Activated CD4-positive, alpha-beta T cell treated with anti-CD3 and anti-CD28 coated beads, Interleukin-2, amount 50 U/mL, for 1 hour (primary cell): ENCODE results near the gene C10orf105.
A peak's percentile ranks its signal among the peaks of the same experiment; 100 is the strongest.

Source experiments
- DNase-seq: peaks from one replicate; pipeline ENCODE4 v3.0.0-alpha.2; 2020

The C10orf105 gene

GRCh38 chr10:71715860-71716259 is 3.7 kb downstream of the C10orf105 start:
- no peak for DNase-seq

- DNase-seq, result no peak
These were observed 4.6 kb downstream of the C10orf105 start for GRCh38 chr10:71715026-71715425.

- DNase-seq, result no peak
These were observed 5.0 kb downstream of the C10orf105 start for GRCh38 chr10:71714592-71714991.

DNA sequence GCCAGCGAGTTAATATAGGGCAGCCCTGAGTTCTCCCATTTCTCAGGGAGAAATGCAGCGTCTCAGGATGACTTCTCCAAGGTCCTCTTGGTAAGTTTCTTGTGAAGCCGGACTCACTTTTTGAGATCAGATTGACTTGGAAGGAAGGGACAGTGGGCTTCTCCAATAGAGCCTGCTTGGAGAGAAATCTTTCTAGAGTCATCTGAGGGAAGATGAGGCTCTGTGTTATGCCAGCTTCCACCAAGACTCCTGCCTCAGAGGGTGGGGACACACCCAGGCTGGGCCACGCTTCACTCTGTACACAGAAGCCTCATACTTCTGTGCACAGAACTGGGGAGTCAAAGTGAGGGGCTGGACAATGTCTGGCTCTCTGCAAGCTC is 5.6 kb downstream of the C10orf105 start:
- DNase-seq, result no peak

DNA sequence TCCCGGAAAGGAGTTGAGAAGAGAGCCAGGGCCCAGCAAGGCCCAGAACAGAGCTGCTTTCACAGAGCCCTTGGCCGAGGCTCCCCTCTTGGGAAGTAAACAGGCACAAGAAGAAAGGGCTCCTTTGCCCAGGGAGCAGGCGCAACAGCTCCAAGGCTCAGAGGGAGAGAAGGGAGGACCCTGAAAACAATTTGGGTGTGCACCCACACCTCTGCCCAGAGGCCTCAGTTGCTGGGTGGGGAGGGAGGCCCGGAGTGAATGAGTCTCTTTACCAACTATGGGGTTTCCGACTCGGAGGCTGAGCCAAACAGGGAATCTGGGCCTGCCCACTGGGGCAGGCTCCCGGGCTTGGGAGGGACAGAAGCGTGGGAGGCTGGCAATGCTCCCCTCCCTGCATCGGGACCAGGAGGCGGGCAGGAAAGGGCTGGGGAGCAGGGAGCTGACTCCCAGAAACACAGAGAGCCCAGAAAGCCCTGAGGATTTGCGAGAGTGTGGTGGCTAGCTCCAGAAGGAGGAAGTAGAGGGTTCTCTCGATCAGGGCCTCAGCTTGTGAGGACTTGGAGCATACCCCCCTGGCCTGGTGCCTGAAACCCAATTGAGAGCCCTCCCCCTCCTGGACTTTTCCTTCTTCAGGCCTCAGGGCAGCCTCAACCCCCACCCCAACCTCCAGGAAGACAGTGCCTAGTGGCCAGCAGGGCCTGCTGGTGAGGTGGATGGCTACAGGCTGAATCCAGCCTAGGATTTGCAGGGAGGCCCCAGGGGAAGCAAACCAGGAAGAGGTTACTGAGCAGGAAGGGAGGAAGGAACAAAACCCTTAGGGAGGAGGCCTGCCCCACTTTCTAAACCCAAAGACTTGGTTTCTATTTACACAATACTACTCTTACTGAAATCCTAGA is 6.2 kb downstream of the C10orf105 start:
- no peak for DNase-seq

GRCh38 chr10:71712572-71713134 is 6.9 kb downstream of the C10orf105 start:
- no peak for DNase-seq

DNA sequence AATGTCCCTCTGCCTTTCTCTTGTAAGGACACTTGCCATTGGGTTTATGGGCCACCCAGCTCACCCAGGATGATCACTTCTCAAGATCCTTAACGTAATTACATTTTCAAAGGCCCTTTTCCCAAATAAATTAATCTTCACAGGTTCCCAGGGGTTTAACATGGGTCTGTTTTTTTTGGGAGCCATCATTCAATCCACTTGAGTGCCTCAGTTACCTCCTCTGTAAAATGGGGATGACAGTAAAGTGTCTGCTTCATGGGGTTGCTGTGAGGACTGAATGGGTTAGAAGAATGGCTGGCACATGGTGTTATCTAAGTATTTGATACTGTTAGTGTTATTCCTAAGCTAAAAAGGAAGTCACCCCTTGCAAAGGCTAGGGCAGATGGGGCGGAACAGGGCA is 7.4 kb downstream of the C10orf105 start:
- DNase-seq, result no peak

DNA sequence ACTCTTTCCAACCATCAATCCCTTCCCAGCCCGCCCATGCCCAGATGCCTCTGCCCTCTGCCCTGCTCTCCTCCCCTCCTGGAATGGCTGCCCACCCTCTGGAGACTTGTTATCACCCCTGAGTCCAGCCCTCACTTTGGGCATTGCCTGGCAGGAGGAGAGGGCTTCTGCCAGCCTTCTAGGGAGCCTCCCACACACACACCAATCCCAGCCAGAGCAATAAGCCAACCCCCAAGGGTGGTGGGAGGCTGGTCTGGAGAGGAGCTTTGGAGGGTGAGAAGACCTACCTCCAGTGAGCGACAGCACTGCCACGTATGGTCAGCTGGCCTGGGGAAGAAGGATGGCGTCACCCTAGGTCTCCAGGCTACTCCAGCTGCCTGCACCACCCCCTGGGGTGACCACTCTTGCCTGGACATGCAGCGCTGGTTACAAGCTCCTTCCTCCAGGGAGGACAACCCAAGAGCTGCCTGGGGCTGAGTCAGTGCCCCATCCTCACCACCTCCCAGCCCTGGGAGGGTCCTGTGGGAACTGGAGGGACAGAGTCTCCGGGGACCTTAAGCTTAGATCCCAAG is 8.4 kb downstream of the C10orf105 start:
- no peak for DNase-seq

GRCh38 chr10:71710519-71710918 is 9.1 kb downstream of the C10orf105 start:
- no peak for DNase-seq

DNA sequence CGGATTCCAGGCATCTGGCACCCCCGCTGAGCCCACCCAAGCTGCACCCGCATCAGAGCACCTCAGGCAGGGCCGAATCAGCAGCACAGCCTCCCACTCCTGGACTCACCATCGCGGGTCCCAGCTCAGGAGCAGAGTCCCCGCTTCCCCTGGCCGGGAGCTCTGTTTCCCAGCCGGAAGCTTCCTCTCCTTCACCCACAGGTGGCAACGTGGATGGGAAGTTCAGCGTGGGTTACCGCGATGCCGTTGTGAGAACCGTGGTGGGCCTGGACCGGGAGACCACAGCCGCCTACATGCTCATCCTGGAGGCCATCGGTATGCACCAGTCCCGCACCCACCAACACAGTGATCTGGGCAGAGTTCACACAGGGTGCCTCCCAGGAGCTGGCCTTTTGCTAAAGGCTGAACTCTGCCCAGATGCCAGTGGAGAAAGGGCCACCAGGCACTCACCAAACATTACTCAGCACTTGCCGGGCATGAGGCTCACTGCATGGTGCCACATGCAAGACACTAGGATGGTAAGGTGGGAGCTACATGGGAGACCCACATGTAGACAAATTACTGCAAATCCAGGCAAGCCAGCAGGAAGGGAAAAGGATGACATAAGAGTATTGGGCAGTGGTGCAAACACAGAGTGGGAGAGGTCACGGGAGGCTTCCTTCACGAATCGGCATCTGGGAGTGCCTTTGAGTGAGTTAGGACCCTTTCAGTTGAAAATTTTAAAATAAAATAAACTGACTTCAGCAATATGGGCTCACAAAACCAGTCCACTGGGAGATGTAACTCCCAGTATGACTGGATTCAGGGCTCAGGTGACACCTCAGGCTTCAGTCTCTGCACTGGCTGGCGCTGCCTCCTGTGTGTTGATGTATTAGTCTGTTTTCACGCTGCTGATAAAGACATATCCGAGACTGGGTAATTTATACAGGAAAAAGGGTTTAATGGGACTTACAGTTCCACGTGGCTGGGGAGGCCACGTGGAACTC is 10.4 kb downstream of the C10orf105 start:
- DNase-seq, result no peak

GRCh38 chr10:71708301-71708703 is 11.3 kb downstream of the C10orf105 start:
- peak; percentile 67 for DNase-seq

GRCh38 chr10:71707240-71707789 is 12.3 kb downstream of the C10orf105 start:
- DNase-seq, result no peak

- no peak for DNase-seq
These were observed 13.1 kb downstream of the C10orf105 start for GRCh38 chr10:71706216-71707121.

GRCh38 chr10:71705582-71705981 is 14.0 kb downstream of the C10orf105 start:
- no peak for DNase-seq

DNA sequence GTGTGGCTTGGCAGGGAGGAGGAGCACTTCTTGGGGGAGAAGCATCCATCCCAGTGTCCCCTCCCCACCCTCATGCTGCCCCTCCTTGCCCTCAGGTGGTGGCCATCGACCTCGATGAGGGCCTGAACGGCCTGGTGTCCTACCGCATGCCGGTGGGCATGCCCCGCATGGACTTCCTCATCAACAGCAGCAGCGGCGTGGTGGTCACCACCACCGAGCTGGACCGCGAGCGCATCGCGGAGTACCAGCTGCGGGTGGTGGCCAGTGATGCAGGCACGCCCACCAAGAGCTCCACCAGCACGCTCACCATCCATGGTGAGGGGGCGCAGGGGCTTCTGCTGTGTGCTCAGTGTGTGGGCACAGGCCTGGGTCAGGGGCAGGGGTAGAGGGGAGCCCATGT is 14.8 kb downstream of the C10orf105 start:
- DNase-seq, result no peak

DNA sequence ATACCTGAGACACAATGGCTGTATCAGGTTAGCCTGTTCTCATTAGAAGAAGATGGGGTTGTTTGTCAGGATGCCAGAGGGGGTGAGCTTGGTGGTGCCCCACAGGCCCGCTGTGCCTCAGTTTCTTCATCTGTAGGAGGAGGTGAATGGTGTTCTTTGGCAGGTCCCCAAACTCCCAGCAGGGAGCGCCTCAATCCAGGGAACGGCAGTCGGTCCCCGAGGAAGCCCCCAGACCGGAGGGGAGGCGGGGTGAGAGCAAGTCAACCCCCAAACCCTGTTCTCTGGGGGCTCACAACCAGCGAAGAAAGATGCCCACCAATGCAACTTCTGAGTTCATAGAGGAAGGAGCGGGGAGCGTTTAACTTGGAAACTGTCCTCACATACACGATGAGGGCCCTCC is 16.0 kb downstream of the C10orf105 start:
- no peak for DNase-seq

DNA sequence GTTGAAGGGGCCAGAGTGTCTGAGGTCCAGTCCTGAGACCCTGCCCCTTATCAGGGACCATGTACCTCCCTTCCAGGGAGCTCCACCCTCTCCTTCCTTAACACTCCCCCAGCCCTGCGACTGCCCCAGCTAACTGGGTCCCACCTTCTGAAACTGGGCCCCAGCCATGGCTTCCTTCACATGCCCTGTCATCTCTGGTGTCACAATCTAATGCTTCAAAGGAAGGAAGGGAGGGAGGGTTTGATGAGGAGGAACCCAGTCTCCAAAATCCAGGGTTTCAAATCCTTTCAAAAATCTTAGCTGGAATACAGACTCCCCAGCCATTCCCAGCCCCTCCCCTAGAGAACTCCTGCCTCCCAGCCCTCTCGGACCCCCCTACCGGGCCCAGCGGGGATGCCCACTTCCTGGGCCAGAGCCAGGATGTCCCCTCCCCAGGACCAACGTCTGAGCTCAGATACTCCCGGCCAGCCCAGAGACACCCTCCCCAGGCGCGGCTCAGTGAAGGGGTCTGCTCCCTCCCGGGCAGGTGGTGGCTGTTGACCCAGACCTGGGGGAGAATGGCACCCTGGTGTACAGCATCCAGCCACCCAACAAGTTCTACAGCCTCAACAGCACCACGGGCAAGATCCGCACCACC is 18.0 kb downstream of the C10orf105 start:
- no peak for DNase-seq

GRCh38 chr10:71700731-71701368 is 18.7 kb downstream of the C10orf105 start:
- DNase-seq, result no peak

DNA sequence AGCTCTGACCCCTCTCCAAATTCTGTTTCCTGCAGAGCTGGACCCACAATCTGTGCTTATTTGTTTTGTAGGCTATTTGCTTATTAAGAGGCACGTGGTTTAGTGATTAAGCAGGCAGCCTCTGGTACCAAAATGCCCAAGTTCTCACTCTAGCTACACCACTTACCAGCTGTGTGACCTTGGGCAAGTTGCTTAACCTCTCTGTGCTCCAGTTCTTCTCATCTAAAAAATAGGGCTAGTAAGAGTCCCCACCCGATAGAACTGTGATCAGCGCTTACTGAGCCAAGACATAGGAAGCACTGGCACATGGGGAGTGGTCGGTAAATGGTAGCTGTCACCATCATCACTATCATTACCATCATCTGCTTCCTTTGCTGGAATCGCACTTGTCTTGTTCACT is 20.8 kb downstream of the C10orf105 start:
- DNase-seq, result no peak

- no peak for DNase-seq
These were observed 21.5 kb downstream of the C10orf105 start for GRCh38 chr10:71697938-71698709.
